Esophagus muscularis mucosa (tissue), 4 donors: ENCODE data around the gene RPS3. TPM values are rescaled to one million over a fixed set of nuclear protein-coding genes. Genes with fewer than 3 reads are reported as not detected.

Source experiments
- DNase-seq: peaks from one replicate; pipeline ENCODE4 v3.0.0-alpha.2; 2017; ENCODE audit errors: extremely low spot score
- H3K27ac ChIP-seq, 4 donors: fragments of 200-600 bp; sonication (generic); replicated peaks in 1 of 4; 1 replicate in 3 of 4; 2 replicates in 1 of 4; pipeline ENCODE4 v1.5.1; 2016 to 2019; ENCODE audit warnings: mild to moderate bottlenecking in 1 of 4
- H3K27me3 ChIP-seq, 4 donors: fragments of 200-600 bp; sonication (generic); one replicate each; pipeline versions ENCODE4 v1.5.1 to v1.6.0; 2016 to 2019
- H3K36me3 ChIP-seq, 4 donors: fragments of 200-600 bp; sonication (generic); one replicate each; pipeline ENCODE4 v1.5.1; 2016 to 2019
- H3K4me1 ChIP-seq, 4 donors: fragments of 200-600 bp; sonication (generic); one replicate each; pipeline ENCODE4 v1.5.1; 2016 to 2019
- H3K4me3 ChIP-seq, 4 donors: fragments of 200-600 bp; sonication (generic); 1 replicate in 2 of 4; 2 replicates in 2 of 4; pipeline ENCODE4 v1.5.1; 2016 to 2019; ENCODE audit warnings: mild to moderate bottlenecking in 4 of 4, moderate library complexity in 1 of 4
- H3K9me3 ChIP-seq, 4 donors: fragments of 200-600 bp; sonication (generic); 1 replicate in 3 of 4; 2 replicates in 1 of 4; pipeline ENCODE4 v1.5.1; 2016 to 2019
- EP300 ChIP-seq: sonication (generic); formaldehyde crosslinking; IDR thresholded peaks from one replicate; pipeline ENCODE4 v1.6.1; 2017; ENCODE audit warnings: antibody characterized with exemption
- POLR2A ChIP-seq: fragments of 450-650 bp; IDR thresholded peaks from one replicate; pipeline ENCODE4 v1.6.1; 2017; ENCODE audit warnings: antibody characterized with exemption, moderate library complexity, mild to moderate bottlenecking, low read depth
- POLR2AphosphoS5 ChIP-seq, 2 donors: sonication (generic); formaldehyde crosslinking; IDR thresholded peaks; one replicate each; pipeline ENCODE4 v1.6.1; 2017; ENCODE audit warnings: antibody characterized with exemption in 2 of 2
- WGBS: methylation state at CpG from one replicate; pipeline ENCODE4 v1.1.5; 2018; 5-methylcytosine and 5-hydroxymethylcytosine counted together
- intact Hi-C: fragments of 100-400 bp; cut with DNase I; formaldehyde crosslinking; loops from one replicate; pipeline ENCODE4 v1.15.1; 2023
- total RNA-seq, 4 donors: library from RNA; depleted of rRNA; stranded (reverse); fragments of >200 nt; gene quantifications; one replicate each; pipeline versions ENCODE4 v1.1.0 to v1.2.1, GENCODE V29; 2016
- TF ChIP-seq, protein P1 (sequence below), 3 experiments: fragments of 200-600 bp in 2 of 3; fragments of 450-650 bp in 1 of 3; sonication (generic) in 2 of 3; IDR thresholded peaks; one replicate each; pipeline ENCODE4 v1.5.1; 2017 to 2019; ENCODE audit warnings: antibody characterized with exemption in 3 of 3, mild to moderate bottlenecking in 2 of 3, moderate library complexity in 1 of 3

Gene RPS3
- total RNA-seq, 4 donors from 2014 or later = 879 to 1,878 (median 1,387) TPM

DNA sequence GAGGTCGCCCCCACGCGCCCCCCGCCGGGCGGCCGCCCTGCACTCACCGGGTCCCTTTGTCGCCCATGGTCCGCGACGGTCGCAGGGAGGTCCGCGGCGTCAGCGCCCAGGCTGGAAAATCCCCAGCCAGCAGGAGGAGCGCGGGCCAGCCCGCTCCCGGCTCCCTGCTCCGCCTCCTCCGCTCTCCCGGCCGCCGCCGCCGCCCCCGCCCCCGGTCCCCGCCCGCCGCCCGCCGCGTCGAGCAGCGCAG is 47.9 kb upstream of the RPS3 start, which contains the start of gene ARRB1:
TSS of gene ARRB1 (minus strand) at position 121 of the 250 bp plus-strand sequence. CDS start at position 67, 54 bp downstream.
- peak within 1 kb of the TSS; percentile 88 to 98 (median 92) for H3K4me3 ChIP-seq
- WGBS = no CpG with 5 or more reads among the region's 38 CpGs
- TF ChIP-seq POLR2A (no peak), POLR2AphosphoS5 (IDR thresholded peaks at IDR 0.05) (peak in 1 of 2 donors; percentile 73), EP300 (no peak)
- TF ChIP-seq, protein P1, sequence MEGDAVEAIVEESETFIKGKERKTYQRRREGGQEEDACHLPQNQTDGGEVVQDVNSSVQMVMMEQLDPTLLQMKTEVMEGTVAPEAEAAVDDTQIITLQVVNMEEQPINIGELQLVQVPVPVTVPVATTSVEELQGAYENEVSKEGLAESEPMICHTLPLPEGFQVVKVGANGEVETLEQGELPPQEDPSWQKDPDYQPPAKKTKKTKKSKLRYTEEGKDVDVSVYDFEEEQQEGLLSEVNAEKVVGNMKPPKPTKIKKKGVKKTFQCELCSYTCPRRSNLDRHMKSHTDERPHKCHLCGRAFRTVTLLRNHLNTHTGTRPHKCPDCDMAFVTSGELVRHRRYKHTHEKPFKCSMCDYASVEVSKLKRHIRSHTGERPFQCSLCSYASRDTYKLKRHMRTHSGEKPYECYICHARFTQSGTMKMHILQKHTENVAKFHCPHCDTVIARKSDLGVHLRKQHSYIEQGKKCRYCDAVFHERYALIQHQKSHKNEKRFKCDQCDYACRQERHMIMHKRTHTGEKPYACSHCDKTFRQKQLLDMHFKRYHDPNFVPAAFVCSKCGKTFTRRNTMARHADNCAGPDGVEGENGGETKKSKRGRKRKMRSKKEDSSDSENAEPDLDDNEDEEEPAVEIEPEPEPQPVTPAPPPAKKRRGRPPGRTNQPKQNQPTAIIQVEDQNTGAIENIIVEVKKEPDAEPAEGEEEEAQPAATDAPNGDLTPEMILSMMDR (IDR thresholded peaks at IDR 0.05) = peak in 1 of 3 experiments; percentile 23
- H3K4me1 ChIP-seq = peaks cover 50 to 64% (median 61%) of the 10 kb centered on the region in 4 donors
- no peaks in the 10 kb centered on the region for H3K9me3 ChIP-seq
- no peaks in the 10 kb centered on the region for H3K36me3 ChIP-seq
- H3K27ac ChIP-seq = peak within 1 kb of the TSS; percentile 95 to 98 (median 97)
- DNase-seq = no peak
- no peaks in the 10 kb centered on the region for H3K27me3 ChIP-seq
- intact Hi-C loops = no loop called here

DNA sequence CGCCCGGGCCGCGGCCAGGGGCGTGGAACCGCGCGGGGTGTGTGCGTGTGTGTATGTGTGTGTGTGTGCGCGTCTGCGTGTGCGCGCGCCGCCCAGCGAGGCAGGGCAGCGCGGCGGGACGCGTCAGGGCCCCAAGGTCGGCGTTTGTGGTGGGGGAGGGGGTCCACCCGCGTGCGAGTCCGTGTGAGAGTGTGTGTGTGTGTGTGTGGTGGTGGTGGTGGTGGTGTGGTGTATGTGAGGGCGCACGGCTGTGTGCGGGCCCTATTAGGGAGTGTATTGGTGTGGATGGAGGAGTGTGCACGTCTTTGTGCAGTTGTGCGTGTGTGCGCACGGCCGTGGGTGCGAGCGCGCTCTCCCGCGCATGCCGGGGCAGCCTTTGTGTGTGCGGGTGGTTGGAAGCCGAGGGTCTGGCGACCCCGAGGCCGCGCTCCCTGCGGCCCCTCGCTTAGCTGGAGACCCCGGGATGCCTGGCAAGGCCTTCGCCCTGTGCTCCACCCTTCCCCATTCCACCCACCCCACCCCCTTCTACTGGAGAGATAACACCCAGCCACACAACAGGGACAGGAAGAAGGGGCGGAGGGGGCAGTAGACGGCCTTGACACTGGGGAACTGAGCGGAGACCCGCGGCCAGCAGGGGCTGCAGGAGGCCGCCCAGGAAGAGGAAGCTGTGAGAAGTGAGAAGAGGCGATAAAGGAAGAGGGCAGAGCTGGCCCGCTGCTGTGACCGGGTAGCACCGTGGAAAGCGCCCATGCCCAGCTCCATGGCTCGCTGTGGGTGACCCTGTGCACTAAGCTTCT is 47.3 kb upstream of the RPS3 start:
- Histone ChIP-seq H3K27me3 (no peaks in the 10 kb centered on the region), H3K4me3 (peak overlapping the region; percentile 88 to 98 (median 92)), H3K9me3 (no peaks in the 10 kb centered on the region), H3K36me3 (no peaks in the 10 kb centered on the region), H3K27ac (peak overlapping the region; percentile 95 to 98 (median 97)), H3K4me1 (peaks cover 45 to 62% (median 56%) of the 10 kb centered on the region in 4 donors)
- TF ChIP-seq POLR2AphosphoS5 (IDR thresholded peaks at IDR 0.05) = peak; percentile 35 to 53
- TF ChIP-seq, protein P1 (IDR thresholded peaks at IDR 0.05) = no peak
- no peak for DNase-seq
- 2% methylated on average over 59 of the region's 64 CpGs for WGBS
- intact Hi-C loops = no loop called here

DNA sequence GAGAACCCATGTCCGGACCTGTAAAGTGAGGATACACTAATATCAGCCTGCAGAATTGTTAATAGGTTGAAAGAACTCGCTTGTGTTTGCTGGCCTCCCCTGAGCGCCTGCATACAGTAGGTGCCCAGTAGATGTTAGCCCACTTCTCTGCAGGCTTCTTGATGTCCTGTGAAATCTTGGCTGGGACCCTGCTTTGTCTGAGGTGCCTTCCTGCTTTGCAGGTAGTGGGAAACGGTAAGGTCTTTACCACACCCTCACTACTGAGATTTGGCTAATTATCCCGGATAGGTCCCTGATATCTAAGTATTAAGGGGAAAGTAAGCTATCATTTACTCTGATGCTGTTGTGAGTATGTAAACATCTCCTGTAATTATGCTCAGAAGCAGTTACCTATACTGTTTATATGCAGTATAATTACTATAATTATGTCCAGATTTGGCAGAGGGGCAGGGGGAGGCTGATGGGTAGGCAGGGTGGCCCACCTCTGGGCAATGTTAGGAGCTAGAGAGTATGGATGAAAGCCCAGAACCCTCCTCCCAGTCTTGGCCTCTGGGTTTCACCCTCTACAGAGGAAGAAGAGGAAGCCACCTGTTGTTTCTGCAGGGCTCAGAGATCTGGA is 46.6 kb upstream of the RPS3 start:
- no peak for TF ChIP-seq POLR2A
- TF ChIP-seq POLR2AphosphoS5 (IDR thresholded peaks at IDR 0.05) = no peak
- TF ChIP-seq EP300 = no peak
- TF ChIP-seq, protein P1 (IDR thresholded peaks at IDR 0.05) = no peak
- 45% methylated on average over 5 of the region's 5 CpGs for WGBS
- Histone ChIP-seq H3K9me3 (no peaks in the 10 kb centered on the region), H3K4me1 (peaks cover 38 to 55% (median 49%) of the 10 kb centered on the region in 4 donors), H3K27ac (peak overlapping the region; percentile 95 to 98 (median 97)), H3K4me3 (peak overlapping the region; percentile 88 to 98 (median 92)), H3K36me3 (no peaks in the 10 kb centered on the region), H3K27me3 (no peaks in the 10 kb centered on the region)
- no peak for DNase-seq
- intact Hi-C loops = no loop called here

DNA sequence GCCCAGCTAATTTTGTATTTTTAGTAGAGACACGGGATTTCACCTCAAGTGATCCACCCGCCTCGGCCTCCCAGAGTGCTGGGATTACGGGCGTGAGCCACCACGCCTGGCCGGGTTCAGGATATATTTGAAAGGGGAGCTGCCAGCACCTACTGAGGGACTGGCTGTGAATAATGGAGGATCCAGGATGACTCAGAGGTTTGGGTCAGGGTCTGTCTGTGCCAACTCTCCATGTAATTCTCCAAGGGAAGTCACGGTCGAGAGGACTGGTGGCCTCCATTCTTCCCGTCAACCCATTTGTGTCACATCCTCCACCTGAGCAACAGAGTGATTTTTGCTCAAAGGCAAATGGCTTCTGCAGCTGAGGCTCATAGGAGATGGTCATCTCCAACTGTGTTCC is 44.3 kb upstream of the RPS3 start:
- intact Hi-C loops = no loop called here
- 80% methylated on average over 9 of the region's 10 CpGs for WGBS
- Histone ChIP-seq H3K4me1 (peaks cover 14 to 32% (median 25%) of the 10 kb centered on the region in 4 donors), H3K36me3 (no peaks in the 10 kb centered on the region), H3K4me3 (no peak overlapping the region), H3K27me3 (no peaks in the 10 kb centered on the region), H3K27ac (no peak overlapping the region), H3K9me3 (no peaks in the 10 kb centered on the region)
- DNase-seq = no peak
- TF ChIP-seq, protein P1 (IDR thresholded peaks at IDR 0.05) = no peak
- TF ChIP-seq EP300 (no peak), POLR2AphosphoS5 (IDR thresholded peaks at IDR 0.05) (no peak), POLR2A (no peak)
